ENCODE data around the gene SI.
"Not testable (repeated sequence)": the region's sequence is repeated elsewhere in the genome, so short reads cannot be mapped to it uniquely, and the experiment has no call there.

Gene SI

DNA sequence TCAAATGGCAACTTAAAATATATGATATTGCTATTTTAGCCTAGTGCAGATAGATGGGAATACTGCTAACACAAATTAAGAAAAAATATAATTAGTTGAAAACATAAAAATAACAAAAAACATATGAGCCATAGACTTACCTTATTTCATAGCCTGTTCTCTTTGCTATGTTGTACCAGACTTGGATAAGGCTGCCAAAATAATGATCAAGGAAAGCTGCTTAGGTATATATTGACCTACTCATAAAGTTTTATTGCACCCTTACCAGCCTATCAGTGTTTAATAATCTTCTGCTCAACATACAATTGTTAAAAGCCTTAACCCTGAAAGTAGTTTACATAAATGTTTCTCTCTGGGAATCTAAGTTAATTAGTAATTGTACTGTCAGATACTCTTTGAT, at the start of gene SI:
TSS of gene SI (minus strand) at position 204 of the 400 bp plus-strand sequence. CDS start 2,484 bp downstream, outside the sequence.
- DNase-seq, result no peak

DNA sequence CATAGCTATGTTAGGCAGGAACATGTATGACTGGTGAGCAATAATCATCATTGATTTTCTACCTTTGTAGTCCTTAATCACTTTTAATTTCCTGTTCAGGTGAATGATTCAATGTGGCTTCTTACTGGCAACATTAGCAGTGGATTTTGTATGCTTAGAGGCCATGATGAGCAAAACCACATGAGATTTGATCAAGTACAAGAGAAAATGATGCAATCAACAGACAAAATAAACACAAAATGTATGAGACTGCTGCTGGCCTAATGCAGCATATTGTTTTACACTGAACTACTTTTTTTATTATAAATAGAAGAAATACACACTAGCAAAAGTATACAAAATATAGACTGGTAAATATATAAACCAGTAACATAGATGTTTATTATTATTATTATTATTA, 47.5 kb upstream of the SI start:
- no peak for DNase-seq

GRCh38 chr3:165111401-165111800, 33.1 kb upstream of the SI start:
- no peak for DNase-seq

- DNase-seq, result no peak
Measured at GRCh38 chr3:165103616-165104015, 25.3 kb upstream of the SI start.

GRCh38 chr3:165082650-165083049, 4.4 kb upstream of the SI start:
- DNase-seq, result no peak

GRCh38 chr3:165081183-165081582, 2.9 kb upstream of the SI start:
- no peak for DNase-seq

DNA sequence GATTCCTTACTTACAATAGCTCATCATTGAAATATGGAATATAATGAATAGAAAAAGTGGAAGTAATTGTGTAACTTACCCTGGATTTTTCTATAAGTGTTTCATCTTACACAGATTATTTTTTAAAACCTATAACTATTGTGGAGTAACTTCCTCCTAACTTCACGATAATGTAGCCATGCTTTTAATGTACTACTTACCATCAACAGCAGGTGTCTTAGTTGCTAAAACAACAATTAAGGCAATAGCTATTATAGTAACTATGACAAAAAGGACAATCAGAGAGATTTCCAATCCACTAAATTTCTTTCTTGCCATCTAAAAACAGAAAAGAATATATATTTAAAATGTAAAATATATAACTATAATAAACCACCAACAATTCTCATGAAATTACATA, 2.6 kb downstream of the SI start:
- no peak for DNase-seq

DNA sequence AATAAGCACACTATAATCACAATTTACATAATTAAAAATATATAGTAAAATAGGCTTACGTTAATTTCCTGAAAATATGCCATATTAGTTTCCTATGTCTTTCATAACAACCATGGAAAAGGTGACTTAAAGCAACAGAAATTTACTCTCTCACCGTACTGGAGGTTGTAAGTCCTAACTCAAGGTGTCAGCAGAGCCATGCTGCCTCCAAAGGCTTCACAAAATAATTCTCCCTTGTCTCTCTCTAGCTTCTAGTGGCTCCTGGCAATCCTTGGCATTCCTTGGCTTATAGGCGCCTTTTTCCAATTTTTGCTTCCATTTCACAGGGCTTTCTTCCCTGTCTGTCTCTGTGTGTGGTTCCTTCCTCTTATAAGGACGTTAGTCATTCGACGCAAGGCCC, 7.6 kb downstream of the SI start:
- no peak for DNase-seq

DNA sequence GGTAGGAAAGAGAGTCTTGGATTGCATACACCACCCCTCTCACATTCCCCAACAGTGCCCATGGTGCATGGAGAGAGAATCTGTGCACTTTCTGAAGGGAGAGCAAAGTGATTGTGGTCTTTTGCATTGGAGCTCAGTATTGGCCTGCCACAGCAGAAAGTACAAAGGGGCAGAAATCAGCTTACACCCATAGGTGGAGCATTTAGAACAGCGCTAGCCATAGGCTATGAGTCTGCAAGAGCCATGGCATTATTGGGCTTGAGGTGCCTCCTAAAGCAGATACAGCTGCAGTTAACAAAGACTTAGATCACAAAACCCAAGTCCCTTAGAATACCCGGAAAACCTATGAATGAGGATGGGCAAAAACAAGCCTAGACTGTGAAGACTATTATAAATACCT, 21.8 kb downstream of the SI start:
- no peak for DNase-seq

GRCh38 chr3:165040186-165040585, 38.1 kb downstream of the SI start:
- DNase-seq, result no peak

DNA sequence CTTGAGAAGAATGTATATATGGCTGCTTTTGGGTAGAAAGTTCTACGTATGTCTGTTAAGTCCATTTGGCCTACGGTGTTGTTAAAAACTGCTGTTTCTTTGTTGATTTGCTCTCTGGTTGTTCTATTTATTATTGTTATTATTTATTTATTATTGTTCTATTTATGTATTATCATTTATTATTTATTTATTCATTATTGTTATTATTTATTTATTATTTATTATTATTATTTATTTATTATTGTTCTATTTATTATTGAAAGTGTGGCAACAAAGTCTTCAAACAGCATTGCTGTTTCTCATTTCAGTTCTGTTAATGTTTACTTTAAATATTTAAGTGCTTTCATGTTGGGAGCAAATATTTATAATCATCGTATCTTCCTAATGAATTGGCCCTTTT, 66.7 kb downstream of the SI start:
- no peak for DNase-seq

DNA sequence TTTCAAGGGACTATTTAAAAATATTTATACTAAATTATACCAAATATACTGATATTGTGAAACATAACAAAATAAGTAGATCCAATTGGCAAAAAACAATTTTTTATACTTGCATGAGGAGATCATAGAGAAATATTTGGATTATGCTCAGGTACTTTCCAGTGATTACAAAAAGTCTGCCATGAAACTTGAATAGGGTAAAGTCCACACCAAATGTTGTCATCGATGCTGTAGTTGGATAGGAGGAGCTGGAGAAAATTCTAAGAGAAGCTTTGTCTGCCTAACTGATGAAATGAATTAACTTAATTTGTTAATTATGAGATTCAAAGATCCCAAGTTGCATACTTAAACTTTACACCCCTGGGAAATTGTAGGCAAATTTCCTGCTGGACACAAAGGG, 93.3 kb downstream of the SI start:
- no peak for DNase-seq

DNA sequence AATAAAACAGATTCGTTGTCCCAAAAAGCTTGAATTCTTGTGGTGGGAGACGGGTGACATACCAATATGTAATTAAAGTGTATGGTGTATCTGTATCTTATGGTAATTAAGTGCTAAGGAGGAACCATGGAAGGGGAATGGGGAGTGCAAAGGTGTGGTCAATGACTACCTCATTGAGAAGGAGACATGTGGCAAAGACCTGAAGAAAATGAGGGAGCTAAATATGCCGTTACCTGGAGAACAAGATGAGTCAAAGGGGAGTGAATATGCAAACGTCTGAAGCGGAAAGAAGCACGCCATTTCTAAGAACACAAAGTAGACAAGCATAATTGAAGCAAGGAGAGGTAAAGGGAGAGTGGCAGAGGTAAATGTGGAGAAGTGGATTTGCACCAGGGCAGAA, 115.7 kb downstream of the SI start:
- DNase-seq, result no peak

DNA sequence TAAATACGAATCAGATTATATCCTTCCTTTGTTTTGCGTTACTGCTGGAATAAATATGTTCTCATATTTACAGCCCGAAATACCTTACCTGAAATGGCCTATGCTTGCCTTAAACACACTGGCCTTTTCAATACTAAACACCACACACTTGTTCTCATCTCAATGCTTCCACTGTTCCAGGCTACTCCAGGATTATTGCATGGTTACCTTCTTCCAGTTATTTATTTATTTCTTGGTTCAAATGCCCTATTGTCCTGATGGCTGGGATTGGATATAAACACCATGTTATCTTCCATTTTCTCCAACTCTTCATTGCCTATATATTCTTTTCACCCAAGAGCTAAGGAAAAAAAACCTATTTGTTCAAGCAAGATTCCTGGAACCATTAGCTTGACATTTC, 125.3 kb downstream of the SI start:
- no peak for DNase-seq

GRCh38 chr3:164951403-164951802, 126.9 kb downstream of the SI start:
- DNase-seq, result not testable (repeated sequence)

DNA sequence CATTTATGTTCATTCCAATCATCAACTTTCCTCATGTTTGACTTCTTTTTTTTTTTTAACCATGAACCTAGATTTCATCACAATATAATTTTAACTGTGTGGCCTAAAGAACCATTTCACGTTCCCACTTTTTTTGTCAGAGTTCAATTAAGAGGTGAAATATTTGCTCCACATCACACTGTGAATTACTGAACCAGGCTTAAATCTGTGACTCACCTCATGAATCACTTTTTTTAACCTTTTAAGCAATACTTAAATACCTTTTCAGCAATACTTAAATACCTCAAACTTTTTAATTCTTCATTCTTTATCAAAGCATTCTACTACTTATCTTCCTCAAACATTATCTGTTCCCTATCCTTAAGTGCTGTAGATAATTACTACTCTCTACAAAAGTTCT, 137.6 kb downstream of the SI start:
- no peak for DNase-seq

DNA sequence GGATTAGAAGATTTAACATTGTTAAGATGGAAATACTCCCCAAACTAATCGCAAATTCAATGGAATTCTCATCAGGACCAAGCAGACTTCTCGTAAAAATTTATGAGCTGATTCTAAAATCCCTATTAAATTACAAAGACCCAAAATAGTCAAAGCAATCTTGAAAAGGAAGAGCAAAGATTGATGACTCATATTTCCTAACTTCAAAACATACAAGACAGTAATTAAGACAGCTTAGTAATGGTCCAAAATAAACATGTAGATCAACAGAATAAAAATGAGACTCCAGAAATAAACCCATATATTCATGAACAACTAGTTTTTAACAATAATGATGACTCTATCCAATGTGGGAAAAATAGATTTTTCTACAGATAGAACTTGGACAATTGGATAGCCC, 148.7 kb downstream of the SI start:
- DNase-seq, result no peak
